GM18507 (cell line): Measurements from ENCODE around the gene ARRDC3.
"Not testable (repeated sequence)": the region's sequence is repeated elsewhere in the genome, so short reads cannot be mapped to it uniquely, and the experiment has no call there.

Experiments used
- DNase-seq: peaks from one replicate; pipeline ENCODE4 v3.0.0; 2011; ENCODE audit warnings: low read depth; ENCODE audit not compliant: insufficient read length; ENCODE audit errors: extremely low spot score
- FAIRE-seq: peaks from 2 replicates; lab custom pipeline; 2011; peaks lifted over from hg19 to GRCh38; lab: Jason Lieb, UNC

ARRDC3 gene

GRCh38 chr5:91383027-91383955 lies at the start of gene ARRDC3:
Gene ARRDC3, minus strand, starts transcription at chr5:91383317. Its CDS starts 225 bp downstream, at chr5:91383092.
- peak; percentile 98 for FAIRE-seq
- peak; percentile 72 for DNase-seq

- no peak for FAIRE-seq
- DNase-seq, result no peak
Observed at GRCh38 chr5:91430949-91431348, 47.8 kb upstream of the ARRDC3 start.

- DNase-seq (no peak), FAIRE-seq (no peak)
Observed at GRCh38 chr5:91424638-91425436, 41.7 kb upstream of the ARRDC3 start.

GRCh38 chr5:91423871-91424270 lies 40.8 kb upstream of the ARRDC3 start:
- FAIRE-seq, result no peak
- no peak for DNase-seq

GRCh38 chr5:91420879-91421278 lies 37.8 kb upstream of the ARRDC3 start:
- no peak for FAIRE-seq
- DNase-seq, result no peak

- FAIRE-seq (peak; percentile 78), DNase-seq (no peak)
Observed at GRCh38 chr5:91419571-91420537, 36.7 kb upstream of the ARRDC3 start.

- DNase-seq, result no peak
- FAIRE-seq, result no peak
Observed at GRCh38 chr5:91419136-91419535, 36.0 kb upstream of the ARRDC3 start.

- FAIRE-seq, result no peak
- DNase-seq, result no peak
Observed at GRCh38 chr5:91418158-91418557, 35.0 kb upstream of the ARRDC3 start.

- DNase-seq (no peak), FAIRE-seq (no peak)
Observed at GRCh38 chr5:91417219-91417618, 34.1 kb upstream of the ARRDC3 start.

GRCh38 chr5:91416491-91416890 lies 33.4 kb upstream of the ARRDC3 start:
- DNase-seq (no peak), FAIRE-seq (no peak)

- FAIRE-seq (no peak), DNase-seq (no peak)
Observed at GRCh38 chr5:91409304-91409703, 26.2 kb upstream of the ARRDC3 start.

GRCh38 chr5:91408710-91409109 lies 25.6 kb upstream of the ARRDC3 start:
- no peak for FAIRE-seq
- no peak for DNase-seq

- DNase-seq (no peak), FAIRE-seq (no peak)
Observed at GRCh38 chr5:91407204-91407603, 24.1 kb upstream of the ARRDC3 start.

GRCh38 chr5:91403438-91403837 lies 20.3 kb upstream of the ARRDC3 start:
- DNase-seq (no peak), FAIRE-seq (no peak)

GRCh38 chr5:91401175-91401574 lies 18.1 kb upstream of the ARRDC3 start:
- FAIRE-seq (no peak), DNase-seq (no peak)

- FAIRE-seq (no peak), DNase-seq (no peak)
Observed at GRCh38 chr5:91397791-91398190, 14.7 kb upstream of the ARRDC3 start.

- FAIRE-seq, result no peak
- DNase-seq, result no peak
Observed at GRCh38 chr5:91390268-91390667, 7.2 kb upstream of the ARRDC3 start.

- not testable (repeated sequence) for FAIRE-seq, DNase-seq
Observed at GRCh38 chr5:91389555-91389954, 6.4 kb upstream of the ARRDC3 start.

- FAIRE-seq (no peak), DNase-seq (no peak)
Observed at GRCh38 chr5:91388362-91388761, 5.2 kb upstream of the ARRDC3 start.
